ENCODE results near the gene ETV6.

DNA sequence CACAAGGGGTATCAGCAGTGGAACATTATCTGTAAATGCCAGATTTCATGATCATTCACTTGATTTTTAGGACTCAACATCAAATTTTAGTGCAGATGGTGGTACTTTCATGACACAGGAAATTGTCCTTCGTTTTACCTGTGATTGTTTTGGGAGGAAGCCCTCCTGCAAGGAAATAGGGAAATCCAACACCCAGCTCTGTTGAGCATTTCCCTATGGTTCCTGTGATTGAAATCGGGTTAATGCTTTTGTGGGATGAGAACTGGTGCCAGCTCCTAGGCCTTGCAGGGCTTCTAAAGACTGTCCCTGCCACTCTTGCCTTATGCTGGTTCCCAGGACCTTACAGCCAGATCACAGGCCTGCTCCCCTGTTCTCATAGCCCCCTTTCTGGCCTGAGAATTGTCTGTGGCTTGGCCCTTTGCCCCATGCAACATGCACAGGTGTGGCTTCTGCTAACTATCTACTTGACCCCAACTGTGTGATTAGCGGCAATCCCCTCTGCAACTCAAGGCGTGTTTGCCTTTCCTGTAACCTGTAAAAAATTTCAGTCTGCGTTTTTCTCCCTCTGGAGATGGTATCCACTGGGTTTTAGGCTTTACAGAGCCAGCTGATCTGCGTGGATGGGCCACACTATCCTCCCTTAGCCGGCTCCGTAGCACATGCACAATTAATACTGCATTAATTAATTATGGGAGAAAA, 112.5 kb downstream of the ETV6 start:
- no peak for TF ChIP-seq POLR2A (IDR thresholded peaks at IDR 0.05; ENCODE audit: low read depth, low read length)
- TF ChIP-seq TAF1 (IDR thresholded peaks at IDR 0.05; ENCODE audit: borderline replicate concordance, low read depth, low read length): no peak
- no peak for TF ChIP-seq POLR2AphosphoS5 (IDR thresholded peaks at IDR 0.05; ENCODE audit: low read depth, low read length)

Measured in GM12892 (cell line).